Neural progenitor cell (in vitro differentiated cells): ENCODE measurements around the gene RAB1B.

Source experiments
- EZH2 ChIP-seq: fragments of 200-600 bp; sonication (generic); IDR thresholded peaks from 2 replicates; pipeline ENCODE4 v1.6.1; 2017; ENCODE audit warnings: antibody characterized with exemption, mild to moderate bottlenecking, moderate library complexity
- TF ChIP-seq, protein P1 (sequence below): fragments of 200-600 bp; sonication (generic); IDR thresholded peaks from 2 replicates; pipeline ENCODE4 v1.5.1; 2017; ENCODE audit warnings: antibody characterized with exemption, mild to moderate bottlenecking

DNA sequence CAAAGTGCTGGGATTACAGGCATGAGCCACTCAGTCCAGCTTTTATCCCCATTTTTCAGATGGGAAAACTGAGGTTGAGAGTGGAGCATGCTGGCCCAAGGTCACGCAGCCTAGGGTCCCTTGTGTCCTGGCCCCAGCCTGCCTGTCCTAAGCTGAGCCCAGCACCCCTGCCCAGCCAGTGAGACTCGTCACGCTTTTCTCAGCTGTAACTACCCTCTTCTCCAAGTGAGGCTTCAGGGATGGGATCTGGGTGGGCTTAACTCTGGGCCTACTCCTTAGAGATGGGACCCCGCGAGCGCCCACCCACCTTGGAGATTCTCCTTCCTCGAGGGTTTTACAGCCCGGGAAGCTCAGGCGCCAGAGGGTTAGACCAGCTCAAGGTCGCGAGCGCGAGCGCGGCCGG lies 22.9 kb downstream of the RAB1B start:
- TF ChIP-seq, protein P1, sequence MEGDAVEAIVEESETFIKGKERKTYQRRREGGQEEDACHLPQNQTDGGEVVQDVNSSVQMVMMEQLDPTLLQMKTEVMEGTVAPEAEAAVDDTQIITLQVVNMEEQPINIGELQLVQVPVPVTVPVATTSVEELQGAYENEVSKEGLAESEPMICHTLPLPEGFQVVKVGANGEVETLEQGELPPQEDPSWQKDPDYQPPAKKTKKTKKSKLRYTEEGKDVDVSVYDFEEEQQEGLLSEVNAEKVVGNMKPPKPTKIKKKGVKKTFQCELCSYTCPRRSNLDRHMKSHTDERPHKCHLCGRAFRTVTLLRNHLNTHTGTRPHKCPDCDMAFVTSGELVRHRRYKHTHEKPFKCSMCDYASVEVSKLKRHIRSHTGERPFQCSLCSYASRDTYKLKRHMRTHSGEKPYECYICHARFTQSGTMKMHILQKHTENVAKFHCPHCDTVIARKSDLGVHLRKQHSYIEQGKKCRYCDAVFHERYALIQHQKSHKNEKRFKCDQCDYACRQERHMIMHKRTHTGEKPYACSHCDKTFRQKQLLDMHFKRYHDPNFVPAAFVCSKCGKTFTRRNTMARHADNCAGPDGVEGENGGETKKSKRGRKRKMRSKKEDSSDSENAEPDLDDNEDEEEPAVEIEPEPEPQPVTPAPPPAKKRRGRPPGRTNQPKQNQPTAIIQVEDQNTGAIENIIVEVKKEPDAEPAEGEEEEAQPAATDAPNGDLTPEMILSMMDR: no peak
- TF ChIP-seq EZH2: peak; percentile 76
